ENCODE results near the gene ADARB1. TPM values are rescaled to one million over a fixed set of nuclear protein-coding genes. Genes with fewer than 3 reads are reported as not detected.

The ADARB1 gene
- total RNA-seq, 1 experiment from 2014 or later: 15.8 TPM

GRCh38 chr21:45231705-45232104, 157.3 kb downstream of the ADARB1 start:
- no peak for TF ChIP-seq CTCF (conservative IDR thresholded peaks at IDR 0.05)
- Mint-ChIP-seq H3K4me1 (peaks cover under 1 to 1% of the 10 kb centered on the region in 2 experiments; a peak in 1 of 4 replicates), H3K4me3 (no peak overlapping the region)

More at GRCh38 chr21:45231705-45232104, 157.3 kb downstream of the ADARB1 start:
- no peak overlapping the region for H3K4ac ChIP-seq (ENCODE audit: low read depth, low read length)
- H2BK20ac ChIP-seq (ENCODE audit: low read depth, low read length, poor library complexity, severe bottlenecking): no peak overlapping the region
- H2BK120ac ChIP-seq (ENCODE audit: low read depth, low read length, poor library complexity, severe bottlenecking): no peak overlapping the region
- no peak overlapping the region for H2BK5ac ChIP-seq (ENCODE audit: insufficient read length, low read length)
- no peak overlapping the region for H3T11ph ChIP-seq (ENCODE audit: low read length)
- no CpG with 5 or more reads among the region's 3 CpGs for WGBS (ENCODE audit: extremely low coverage, insufficient read length, low lambda C conversion rate)
- no peaks in the 10 kb centered on the region for H4K20me1 ChIP-seq (ENCODE audit: control insufficient read depth, insufficient read depth, insufficient read length)
- no peak overlapping the region for H2BK12ac ChIP-seq (ENCODE audit: insufficient read length, low read depth, low read length)
- H3K4me1 ChIP-seq (ENCODE audit: insufficient read depth, low read length): no peaks in the 10 kb centered on the region
- H3K14ac ChIP-seq (ENCODE audit: insufficient read depth, low read length): no peak overlapping the region
- no peak overlapping the region for H3K9ac ChIP-seq (ENCODE audit: extremely low read depth, insufficient read length, low read length)
- H3K56ac ChIP-seq (ENCODE audit: insufficient read length, low read depth, low read length): no peak overlapping the region
- H3K79me1 ChIP-seq (ENCODE audit: insufficient read depth, low read depth, low read length, poor library complexity, severe bottlenecking): no peaks in the 10 kb centered on the region
- H3K27me3 ChIP-seq (ENCODE audit: insufficient read depth, low read length): no peaks in the 10 kb centered on the region
- H2AFZ ChIP-seq (ENCODE audit: low read length): no peak overlapping the region
- no peak overlapping the region for H4K5ac ChIP-seq (ENCODE audit: insufficient read length, low read depth, low read length)
- H3K23me2 ChIP-seq (ENCODE audit: insufficient read length, low read depth, low read length, poor library complexity, severe bottlenecking): no peaks in the 10 kb centered on the region
- H3K23ac ChIP-seq (ENCODE audit: insufficient read length, low read depth, low read length): no peak overlapping the region
- H4K8ac ChIP-seq (replicated peaks; ENCODE audit: insufficient read length, low read depth, low read length): no peak overlapping the region
- no peak overlapping the region for H3K27ac ChIP-seq (ENCODE audit: insufficient read length, low read depth, low read length)
- H2BK15ac ChIP-seq (ENCODE audit: low read depth, low read length): no peak overlapping the region
- peaks cover 0 to 4% of the 10 kb centered on the region in 2 experiments; a peak in 2 of 5 replicates for H3K9me3 Mint-ChIP-seq
- H3K4me2 ChIP-seq (ENCODE audit: insufficient read depth, insufficient read length, low read length): no peak overlapping the region
- H3K79me2 ChIP-seq (ENCODE audit: insufficient read depth, low read length): no peaks in the 10 kb centered on the region
- no peak overlapping the region for H2AK5ac ChIP-seq (ENCODE audit: insufficient read length, low read length)
- H3K9me3 ChIP-seq (ENCODE audit: control insufficient read depth, low read depth, low read length): no peaks in the 10 kb centered on the region
- DNase-seq: no peak
- H3K27me3 Mint-ChIP-seq (ENCODE audit: low read depth): no peaks in the 10 kb centered on the region
- no peak overlapping the region for H4K91ac ChIP-seq (ENCODE audit: insufficient read length, low read depth, low read length)
- no peaks in the 10 kb centered on the region for H3K36me3 Mint-ChIP-seq (ENCODE audit: insufficient read depth in 1 of 3, low read depth in 3 of 3)
- no peak overlapping the region for H3K27ac Mint-ChIP-seq
- H3K18ac ChIP-seq (ENCODE audit: insufficient read length, low read depth, low read length): no peak overlapping the region
